ENCODE measurements around the gene ARHGAP10.

- TF ChIP-seq, protein P1, sequence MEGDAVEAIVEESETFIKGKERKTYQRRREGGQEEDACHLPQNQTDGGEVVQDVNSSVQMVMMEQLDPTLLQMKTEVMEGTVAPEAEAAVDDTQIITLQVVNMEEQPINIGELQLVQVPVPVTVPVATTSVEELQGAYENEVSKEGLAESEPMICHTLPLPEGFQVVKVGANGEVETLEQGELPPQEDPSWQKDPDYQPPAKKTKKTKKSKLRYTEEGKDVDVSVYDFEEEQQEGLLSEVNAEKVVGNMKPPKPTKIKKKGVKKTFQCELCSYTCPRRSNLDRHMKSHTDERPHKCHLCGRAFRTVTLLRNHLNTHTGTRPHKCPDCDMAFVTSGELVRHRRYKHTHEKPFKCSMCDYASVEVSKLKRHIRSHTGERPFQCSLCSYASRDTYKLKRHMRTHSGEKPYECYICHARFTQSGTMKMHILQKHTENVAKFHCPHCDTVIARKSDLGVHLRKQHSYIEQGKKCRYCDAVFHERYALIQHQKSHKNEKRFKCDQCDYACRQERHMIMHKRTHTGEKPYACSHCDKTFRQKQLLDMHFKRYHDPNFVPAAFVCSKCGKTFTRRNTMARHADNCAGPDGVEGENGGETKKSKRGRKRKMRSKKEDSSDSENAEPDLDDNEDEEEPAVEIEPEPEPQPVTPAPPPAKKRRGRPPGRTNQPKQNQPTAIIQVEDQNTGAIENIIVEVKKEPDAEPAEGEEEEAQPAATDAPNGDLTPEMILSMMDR (conservative IDR thresholded peaks at IDR 0.05; ENCODE audit: low read length): no peak
- no peak for TF ChIP-seq EZH2phosphoT487 (IDR thresholded peaks at IDR 0.05; ENCODE audit: borderline replicate concordance, low read depth, low read length)
Measured at GRCh38 chr4:147779451-147779850, 47.6 kb downstream of the ARHGAP10 start.
